Gastroesophageal sphincter (tissue), 4 donors: ENCODE data around the gene LPO. TPM values are rescaled to one million over a fixed set of nuclear protein-coding genes. Genes with fewer than 3 reads are reported as not detected.

Experiments used
- ATAC-seq: fragments of 150-250 bp; one replicate; pipeline ENCODE4 v1.9.1; 2016; ENCODE audit warnings: mild to moderate bottlenecking, moderate library complexity
- H3K27ac ChIP-seq, 4 donors: fragments of 200-600 bp; sonication (generic) in 3 of 4; 1 replicate in 3 of 4; 2 replicates in 1 of 4; pipeline ENCODE4 v1.5.1; 2016 to 2019
- H3K27me3 ChIP-seq: fragments of 200-600 bp; sonication (generic); one replicate; pipeline ENCODE4 v1.5.1; 2019
- H3K36me3 ChIP-seq, 2 donors: fragments of 200-600 bp; sonication (generic); one replicate each; pipeline ENCODE4 v1.5.1; 2019; ENCODE audit warnings: control low read depth in 1 of 2
- H3K4me1 ChIP-seq, 3 donors: fragments of 200-600 bp; sonication (generic); 1 replicate in 2 of 3; 2 replicates in 1 of 3; pipeline ENCODE4 v1.5.1; 2016 to 2019; ENCODE audit warnings: control low read depth in 2 of 3
- H3K4me3 ChIP-seq, 2 donors: fragments of 200-600 bp; sonication (generic); one replicate each; pipeline ENCODE4 v1.5.1; 2019; ENCODE audit warnings: mild to moderate bottlenecking in 1 of 2, moderate library complexity in 1 of 2
- H3K9me3 ChIP-seq, 3 donors: fragments of 200-600 bp; sonication (generic); one replicate each; pipeline ENCODE4 v1.5.1; 2017 to 2019; ENCODE audit warnings: control low read depth in 2 of 3
- EP300 ChIP-seq: sonication (generic); formaldehyde crosslinking; IDR thresholded peaks from one replicate; pipeline ENCODE4 v1.6.1; 2017; ENCODE audit warnings: antibody characterized with exemption, mild to moderate bottlenecking
- POLR2A ChIP-seq, 2 donors: fragments of 450-650 bp; IDR thresholded peaks; one replicate each; pipeline ENCODE4 v1.6.1; 2017; ENCODE audit warnings: antibody characterized with exemption in 2 of 2, mild to moderate bottlenecking in 2 of 2, moderate library complexity in 1 of 2
- POLR2AphosphoS5 ChIP-seq: sonication (generic); formaldehyde crosslinking; IDR thresholded peaks from one replicate; pipeline ENCODE4 v1.6.1; 2017; ENCODE audit warnings: antibody characterized with exemption
- WGBS, 2 donors: methylation state at CpG; one replicate each; pipeline ENCODE4 v1.1.5; 2018; ENCODE audit warnings: low coverage in 1 of 2; 5-methylcytosine and 5-hydroxymethylcytosine counted together
- total RNA-seq, 4 donors: library from RNA; depleted of rRNA; stranded (reverse); fragments of >200 nt; gene quantifications; one replicate each; pipeline ENCODE4 v1.1.0, GENCODE V29; 2016
- TF ChIP-seq, protein P1 (sequence below), 4 experiments: fragments of 200-600 bp in 2 of 4; fragments of 450-650 bp in 2 of 4; sonication (generic) in 1 of 4; IDR thresholded peaks; one replicate each; pipeline ENCODE4 v1.5.1; 2017 to 2019; ENCODE audit warnings: antibody characterized with exemption in 4 of 4, mild to moderate bottlenecking in 2 of 4, moderate library complexity in 2 of 4

LPO gene
- total RNA-seq, 4 donors from 2014 or later, result 0.15 to 0.77 TPM; not detected in 2

DNA sequence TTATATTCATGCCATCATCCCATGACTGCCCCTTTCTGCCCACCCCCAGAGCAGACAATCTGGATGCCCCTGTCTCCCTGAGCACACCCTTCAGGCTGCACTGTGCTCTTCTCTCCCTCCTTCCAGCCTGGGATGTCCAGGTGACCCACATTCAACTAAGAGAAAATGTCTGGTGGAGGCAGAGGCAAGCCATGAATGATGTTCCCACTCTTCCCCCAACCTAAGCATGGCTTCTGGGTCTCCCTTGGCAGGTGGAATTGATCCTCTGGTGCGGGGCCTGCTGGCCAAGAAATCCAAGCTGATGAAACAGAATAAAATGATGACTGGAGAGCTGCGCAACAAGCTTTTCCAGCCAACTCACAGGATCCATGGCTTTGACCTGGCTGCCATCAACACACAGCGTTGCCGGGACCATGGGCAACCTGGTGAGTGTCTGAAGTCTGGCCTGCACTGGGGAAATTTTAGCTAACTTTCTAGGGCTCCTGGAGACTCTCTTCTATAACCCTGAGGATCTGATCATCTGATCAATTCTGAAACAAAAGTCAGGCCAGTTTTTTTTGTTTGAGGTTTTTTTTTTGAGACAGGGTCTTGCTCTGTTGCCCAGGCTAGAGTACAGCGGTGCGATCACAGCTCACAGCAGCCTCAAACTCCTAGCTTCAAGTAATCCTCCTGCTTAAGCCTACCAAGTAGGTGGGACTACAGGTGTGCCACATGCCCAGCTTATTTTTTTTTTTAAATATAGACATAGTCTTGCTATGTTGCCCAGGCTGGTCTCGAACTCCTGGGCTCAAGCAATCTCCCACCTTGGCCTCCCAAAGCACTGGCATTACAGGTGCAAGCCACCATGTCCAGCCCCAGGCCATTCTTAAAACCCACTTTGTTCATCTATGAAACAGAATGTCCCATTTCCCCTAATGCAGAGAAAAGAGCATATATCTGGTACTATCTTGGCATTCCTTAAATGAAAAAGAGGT is 27.8 kb downstream of the LPO start:
- peaks cover 73% of the 10 kb centered on the region for H3K27me3 ChIP-seq
- no peak overlapping the region for H3K27ac ChIP-seq
- no peaks in the 10 kb centered on the region for H3K4me1 ChIP-seq
- TF ChIP-seq POLR2AphosphoS5 (no peak), EP300 (no peak), POLR2A (IDR thresholded peaks at IDR 0.05) (no peak)
- TF ChIP-seq, protein P1, sequence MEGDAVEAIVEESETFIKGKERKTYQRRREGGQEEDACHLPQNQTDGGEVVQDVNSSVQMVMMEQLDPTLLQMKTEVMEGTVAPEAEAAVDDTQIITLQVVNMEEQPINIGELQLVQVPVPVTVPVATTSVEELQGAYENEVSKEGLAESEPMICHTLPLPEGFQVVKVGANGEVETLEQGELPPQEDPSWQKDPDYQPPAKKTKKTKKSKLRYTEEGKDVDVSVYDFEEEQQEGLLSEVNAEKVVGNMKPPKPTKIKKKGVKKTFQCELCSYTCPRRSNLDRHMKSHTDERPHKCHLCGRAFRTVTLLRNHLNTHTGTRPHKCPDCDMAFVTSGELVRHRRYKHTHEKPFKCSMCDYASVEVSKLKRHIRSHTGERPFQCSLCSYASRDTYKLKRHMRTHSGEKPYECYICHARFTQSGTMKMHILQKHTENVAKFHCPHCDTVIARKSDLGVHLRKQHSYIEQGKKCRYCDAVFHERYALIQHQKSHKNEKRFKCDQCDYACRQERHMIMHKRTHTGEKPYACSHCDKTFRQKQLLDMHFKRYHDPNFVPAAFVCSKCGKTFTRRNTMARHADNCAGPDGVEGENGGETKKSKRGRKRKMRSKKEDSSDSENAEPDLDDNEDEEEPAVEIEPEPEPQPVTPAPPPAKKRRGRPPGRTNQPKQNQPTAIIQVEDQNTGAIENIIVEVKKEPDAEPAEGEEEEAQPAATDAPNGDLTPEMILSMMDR (IDR thresholded peaks at IDR 0.05), result no peak
- WGBS, 2 donors, result 93 to 100% methylated on average over 3 to 6 of the region's 7 CpGs
- ATAC-seq, result no peak
- H3K4me3 ChIP-seq, result no peak overlapping the region
- H3K9me3 ChIP-seq, result no peaks in the 10 kb centered on the region
- no peaks in the 10 kb centered on the region for H3K36me3 ChIP-seq

DNA sequence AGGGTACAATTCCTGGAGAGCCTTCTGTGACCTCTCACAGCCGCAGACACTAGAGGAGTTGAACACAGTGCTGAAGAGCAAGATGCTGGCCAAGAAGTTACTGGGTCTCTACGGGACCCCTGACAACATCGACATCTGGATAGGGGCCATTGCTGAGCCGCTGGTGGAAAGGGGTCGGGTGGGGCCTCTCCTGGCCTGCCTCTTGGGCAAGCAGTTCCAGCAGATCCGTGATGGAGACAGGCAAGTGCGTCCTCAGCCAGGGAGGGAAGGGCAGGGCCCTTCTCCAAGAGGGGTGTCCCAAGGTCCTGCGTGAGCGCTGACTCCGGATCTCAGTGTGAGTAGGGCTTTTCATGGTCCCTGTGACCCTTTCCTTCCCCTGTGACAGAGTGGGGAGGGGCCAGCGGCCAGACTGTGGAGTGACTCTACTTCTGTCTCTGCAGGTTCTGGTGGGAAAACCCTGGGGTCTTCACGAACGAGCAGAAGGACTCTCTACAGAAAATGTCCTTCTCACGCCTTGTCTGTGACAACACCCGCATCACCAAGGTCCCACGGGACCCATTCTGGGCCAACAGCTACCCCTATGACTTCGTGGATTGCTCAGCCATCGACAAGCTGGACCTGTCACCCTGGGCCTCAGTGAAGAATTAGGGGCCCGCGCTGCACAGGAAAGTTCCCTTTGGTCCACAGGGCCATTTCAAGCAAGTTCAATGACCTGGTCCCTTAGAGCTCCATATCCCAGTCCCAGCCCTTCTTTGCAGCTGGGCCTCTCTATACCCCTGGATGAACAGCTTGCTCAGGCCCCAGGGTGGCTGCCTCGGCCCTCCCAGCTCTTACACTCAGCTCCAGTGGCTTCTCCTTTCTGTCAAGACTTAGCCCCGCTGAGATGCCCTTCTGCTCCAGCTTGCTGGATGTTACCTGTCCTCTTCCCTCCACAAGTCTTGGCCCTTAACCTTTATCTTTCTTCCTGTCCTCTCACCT is 29.3 kb downstream of the LPO start:
- Histone ChIP-seq H3K36me3 (no peaks in the 10 kb centered on the region), H3K27me3 (peaks cover 67% of the 10 kb centered on the region), H3K27ac (no peak overlapping the region), H3K4me1 (no peaks in the 10 kb centered on the region), H3K4me3 (no peak overlapping the region), H3K9me3 (no peaks in the 10 kb centered on the region)
- TF ChIP-seq, protein P1 (IDR thresholded peaks at IDR 0.05), result no peak
- TF ChIP-seq POLR2AphosphoS5 (no peak), POLR2A (IDR thresholded peaks at IDR 0.05) (no peak), EP300 (no peak)
- 82 to 88% methylated on average over 2 to 7 of the region's 22 CpGs for WGBS, 2 donors
- no peak for ATAC-seq

DNA sequence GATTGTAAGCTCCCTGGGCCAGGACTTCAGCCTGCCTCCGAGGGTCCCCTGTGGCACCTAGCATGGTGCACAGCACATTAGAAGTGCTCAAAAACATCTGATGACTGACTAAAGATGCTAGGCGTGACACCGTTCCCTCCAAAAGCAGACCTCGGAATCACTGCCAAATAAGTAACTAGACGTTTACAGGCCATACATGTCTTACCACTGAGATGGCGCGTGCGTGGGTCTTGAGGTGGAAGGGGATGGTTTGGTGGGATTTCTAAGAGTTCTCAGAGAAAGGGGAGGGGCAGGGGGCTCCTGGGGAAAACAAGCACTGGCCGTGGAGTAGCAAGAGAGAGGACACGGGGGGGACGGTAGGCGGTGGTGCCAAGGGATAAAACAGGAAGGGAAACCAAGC is 29.9 kb downstream of the LPO start:
- no peaks in the 10 kb centered on the region for H3K36me3 ChIP-seq
- ATAC-seq, result no peak
- 66 to 83% methylated on average over 4 to 6 of the region's 12 CpGs for WGBS, 2 donors
- H3K9me3 ChIP-seq, result no peaks in the 10 kb centered on the region
- no peak for TF ChIP-seq POLR2A (IDR thresholded peaks at IDR 0.05)
- no peak for TF ChIP-seq EP300
- H3K27me3 ChIP-seq, result peaks cover 60% of the 10 kb centered on the region
- no peaks in the 10 kb centered on the region for H3K4me1 ChIP-seq
- no peak overlapping the region for H3K4me3 ChIP-seq
- H3K27ac ChIP-seq, result no peak overlapping the region

DNA sequence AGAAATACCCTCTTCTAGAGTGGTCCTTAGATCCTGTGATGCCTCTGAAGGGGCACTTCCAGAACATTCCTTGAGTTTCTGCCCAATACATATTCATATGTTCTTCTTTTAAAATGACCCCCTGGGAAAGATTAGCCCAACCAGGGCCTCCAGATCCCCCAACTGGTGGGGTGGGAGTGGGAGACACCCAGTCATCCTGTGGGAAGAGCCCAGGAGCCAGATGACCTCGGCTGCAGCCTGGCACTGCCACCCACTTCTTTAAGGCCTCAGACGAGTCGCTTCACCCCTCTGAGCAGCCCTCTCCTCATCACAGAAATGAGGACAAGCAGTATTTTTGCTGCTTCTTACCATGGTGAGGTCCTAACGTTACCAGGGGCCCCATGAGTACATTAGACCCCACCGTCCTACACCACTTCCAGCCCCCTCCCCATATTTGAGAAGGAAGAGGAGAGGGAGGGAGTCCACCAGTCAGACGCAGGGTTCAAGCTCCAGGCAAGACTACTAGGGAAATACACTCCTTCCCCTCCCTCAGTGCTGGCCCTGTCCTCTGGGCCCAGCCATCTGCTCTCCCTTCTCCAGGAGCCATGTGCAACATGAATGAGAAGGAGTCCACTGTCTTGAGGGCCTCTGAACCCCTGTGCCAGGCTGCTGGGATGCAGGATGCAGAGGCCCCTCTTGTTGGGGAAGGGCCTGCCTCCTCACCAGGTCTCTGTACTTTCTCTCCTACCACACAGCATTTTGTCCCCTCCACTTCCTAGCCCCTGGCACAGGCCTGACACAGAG is 30.6 kb downstream of the LPO start:
- WGBS, 2 donors, result 66 to 82% methylated on average over 3 to 5 of the region's 6 CpGs
- Histone ChIP-seq H3K4me3 (no peak overlapping the region), H3K27me3 (peaks cover 54% of the 10 kb centered on the region), H3K9me3 (no peaks in the 10 kb centered on the region), H3K4me1 (no peaks in the 10 kb centered on the region), H3K27ac (no peak overlapping the region), H3K36me3 (no peaks in the 10 kb centered on the region)
- no peak for ATAC-seq
- TF ChIP-seq, protein P1 (IDR thresholded peaks at IDR 0.05), result no peak
- TF ChIP-seq EP300, result no peak
